ENCODE results near the gene TFEB.

Gene TFEB

DNA sequence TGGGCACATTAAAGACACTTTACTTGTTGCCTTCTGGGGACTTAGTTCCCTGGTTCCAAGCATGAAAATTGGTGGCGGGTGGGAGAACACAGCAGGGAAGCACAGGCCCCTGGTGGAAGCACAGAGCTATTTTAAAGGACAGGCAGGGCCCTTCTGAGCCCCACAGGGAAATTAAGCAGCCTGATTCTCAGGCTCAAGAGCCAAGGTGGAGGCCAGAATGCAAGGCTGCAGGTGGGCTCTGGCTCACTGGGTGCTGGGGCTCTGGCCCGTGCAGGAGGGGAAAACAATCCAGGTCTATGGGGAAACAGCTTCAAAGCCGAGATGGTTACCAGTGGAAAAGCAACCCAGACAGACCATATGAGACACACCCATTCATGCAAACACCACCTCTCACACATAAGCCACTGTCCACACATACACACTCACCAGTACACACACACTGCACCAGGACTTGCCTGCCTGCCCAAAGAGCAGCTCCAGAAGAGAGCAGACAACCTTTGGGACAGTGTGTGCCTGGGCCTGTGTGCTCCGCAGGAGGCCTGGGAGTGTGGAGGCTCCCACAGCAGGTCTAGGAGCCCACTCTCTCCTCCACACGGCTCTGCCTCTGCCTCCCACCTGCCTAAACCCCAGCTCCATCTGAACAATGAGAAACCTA is 30.6 kb downstream of the TFEB start:
- no peak for DNase-seq

GRCh38 chr6:41704028-41704427 is 31.4 kb downstream of the TFEB start:
- no peak for DNase-seq

GRCh38 chr6:41702771-41703494 is 32.5 kb downstream of the TFEB start:
- DNase-seq, result no peak

DNA sequence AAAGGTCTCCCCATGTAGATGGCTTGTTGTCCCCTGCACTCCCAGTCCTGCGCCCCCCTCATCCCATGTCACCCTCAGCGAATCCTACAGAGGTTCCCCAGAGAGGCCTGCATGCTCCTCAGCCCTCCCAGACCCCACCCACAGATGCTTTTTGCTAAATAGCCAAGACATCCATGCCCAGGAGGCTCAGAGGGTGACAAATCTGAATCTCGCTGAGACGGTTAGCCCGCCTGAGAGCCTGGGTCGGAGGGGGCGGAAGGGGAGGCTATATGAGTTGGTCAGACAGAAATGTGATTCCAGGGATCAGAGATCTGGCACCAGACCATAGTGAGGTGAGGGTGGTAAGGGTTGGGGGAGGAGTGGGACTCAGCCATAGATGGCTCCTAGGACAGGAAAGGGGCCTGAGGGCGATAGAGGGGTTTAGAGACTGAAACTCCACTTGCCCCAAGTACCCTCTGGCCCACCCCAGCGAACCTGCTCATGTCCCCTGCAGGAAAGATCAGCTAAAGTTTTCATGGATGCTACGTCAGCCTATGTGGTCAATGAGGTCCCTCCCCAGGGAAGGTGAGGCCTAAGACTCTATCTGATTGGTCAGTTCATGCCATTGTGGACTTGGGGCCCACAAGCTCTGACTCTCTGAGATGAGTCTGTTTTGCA is 33.2 kb downstream of the TFEB start:
- DNase-seq, result no peak

GRCh38 chr6:41700463-41701347 is 34.7 kb downstream of the TFEB start:
- DNase-seq, result no peak

DNA sequence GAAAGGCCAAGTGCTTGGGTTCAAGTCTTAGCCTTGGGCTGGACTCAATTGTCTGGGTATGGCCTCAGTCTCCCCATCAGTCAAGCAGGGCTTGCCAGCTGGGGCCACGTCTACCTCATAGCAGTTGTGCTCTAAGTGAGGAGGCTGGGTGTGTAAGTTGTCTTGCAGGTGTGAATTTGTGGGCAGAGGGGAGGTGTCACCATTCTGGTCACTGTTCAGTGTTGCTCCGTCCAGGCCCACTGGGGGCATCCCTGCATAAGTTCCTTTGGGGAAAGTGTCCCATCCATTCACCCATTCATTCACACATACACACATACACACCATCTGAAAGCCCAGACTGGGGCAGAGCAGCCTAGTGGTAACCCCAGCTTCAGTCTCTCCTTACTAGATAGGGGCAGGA is 36.3 kb downstream of the TFEB start:
- DNase-seq, result no peak

GRCh38 chr6:41697861-41698781 is 37.3 kb downstream of the TFEB start:
- DNase-seq, result no peak

DNA sequence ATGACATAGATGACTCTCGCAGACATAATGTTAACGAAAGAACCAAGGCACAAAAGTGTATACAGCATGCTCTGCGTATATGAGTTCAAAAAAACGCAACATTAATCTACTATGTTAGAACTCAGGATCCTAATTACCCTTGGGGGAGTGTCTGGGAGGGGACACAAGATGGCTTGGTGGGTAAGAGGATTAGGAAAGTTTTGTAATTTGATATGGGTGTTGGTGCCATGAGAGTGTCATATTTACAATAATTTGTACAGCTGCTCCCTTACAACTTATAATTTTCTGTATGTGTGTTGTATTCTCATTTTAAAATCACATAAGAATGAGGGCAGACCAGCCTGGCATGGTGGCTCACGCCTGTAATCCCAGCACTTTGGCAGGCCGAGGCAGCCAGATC is 38.6 kb downstream of the TFEB start:
- no peak for DNase-seq

DNA sequence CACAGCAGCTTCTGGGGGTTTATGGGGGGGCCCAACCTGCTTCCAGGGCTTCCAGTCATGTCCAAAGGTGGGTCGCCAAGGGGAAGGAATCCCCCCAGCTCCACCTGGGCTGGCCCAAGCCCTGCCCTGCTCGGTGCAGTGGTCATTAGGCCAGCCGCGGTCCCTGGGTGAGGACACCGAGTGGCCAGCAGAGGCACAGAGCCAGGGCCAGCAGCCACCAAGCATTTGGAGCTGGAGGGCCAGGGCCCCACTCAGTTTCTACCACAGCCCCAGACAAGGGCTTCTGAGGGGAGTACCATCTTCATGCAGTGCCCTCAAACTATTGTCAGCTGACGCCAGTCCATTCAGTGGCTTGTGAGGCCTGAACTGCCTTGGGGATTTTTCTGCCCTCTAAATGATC is 39.6 kb downstream of the TFEB start:
- no peak for DNase-seq

DNA sequence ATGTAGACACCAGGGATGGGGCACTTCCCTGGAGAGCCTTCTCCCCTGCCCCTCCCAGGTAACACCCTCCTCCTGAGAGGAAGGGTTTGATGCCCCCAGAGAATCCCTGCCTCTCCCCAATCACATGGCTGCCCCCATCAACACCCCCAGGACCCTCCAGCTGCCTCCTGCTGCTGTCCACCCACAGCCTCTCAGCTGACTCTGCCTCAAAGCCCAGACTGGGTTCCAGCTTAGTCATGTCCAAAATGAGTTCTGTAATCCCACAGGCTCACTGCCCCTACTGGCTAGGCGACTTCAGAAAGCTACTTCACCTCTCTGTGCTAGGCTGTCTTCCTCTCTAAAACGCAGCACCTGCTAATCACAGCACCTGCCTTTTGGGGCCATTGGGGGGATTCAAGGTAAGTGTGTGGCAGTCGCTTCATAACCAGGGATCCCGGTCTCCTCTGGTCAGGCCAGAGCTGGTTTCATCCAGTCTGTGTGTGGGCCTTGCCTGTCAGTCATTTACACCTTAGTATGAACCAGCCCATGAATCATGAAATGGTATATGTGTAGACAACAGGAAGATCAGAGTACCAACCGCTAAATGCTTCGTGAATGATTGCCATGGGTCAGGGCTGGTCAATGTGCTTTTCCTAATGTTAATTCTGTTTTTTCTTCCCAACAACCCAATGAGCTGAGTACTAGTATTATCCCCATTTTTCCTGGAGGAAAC is 40.4 kb downstream of the TFEB start:
- no peak for DNase-seq

- no peak for DNase-seq
These were observed 41.8 kb downstream of the TFEB start for GRCh38 chr6:41693281-41694240.

GRCh38 chr6:41692730-41693129 is 42.7 kb downstream of the TFEB start:
- DNase-seq, result no peak

- no peak for DNase-seq
These were observed 43.2 kb downstream of the TFEB start for GRCh38 chr6:41692080-41692675.

DNA sequence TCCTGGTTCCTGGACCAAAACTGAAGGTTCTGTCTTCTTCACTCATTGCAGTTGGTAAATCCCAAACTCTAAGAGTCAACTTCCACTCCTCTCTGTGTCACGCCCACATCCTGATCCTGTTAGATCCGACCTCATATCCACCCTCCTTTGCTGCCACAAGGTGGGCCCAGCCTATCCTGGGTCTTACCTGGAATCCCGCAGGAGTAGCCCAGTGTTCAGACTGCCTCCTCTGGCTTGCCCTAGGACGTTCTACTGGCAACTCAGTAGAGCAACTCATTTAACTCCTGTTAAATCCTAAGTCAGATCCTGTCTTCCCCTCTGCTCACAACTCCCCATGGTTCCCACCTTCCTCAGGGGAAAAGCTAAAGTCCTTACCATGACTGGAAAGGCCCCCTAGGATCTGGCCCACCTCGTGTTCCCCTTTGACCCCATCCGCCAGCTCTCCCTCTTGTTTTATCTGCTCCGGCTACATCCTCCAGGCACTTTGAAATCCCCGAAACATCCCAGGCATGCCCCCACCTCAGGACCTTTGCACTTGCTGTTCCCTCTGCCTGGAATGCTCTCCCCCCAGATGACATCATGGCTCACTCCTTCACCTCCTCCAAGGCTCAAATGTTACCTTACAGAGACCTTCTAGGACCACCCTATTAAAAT is 43.9 kb downstream of the TFEB start:
- DNase-seq, result no peak

DNA sequence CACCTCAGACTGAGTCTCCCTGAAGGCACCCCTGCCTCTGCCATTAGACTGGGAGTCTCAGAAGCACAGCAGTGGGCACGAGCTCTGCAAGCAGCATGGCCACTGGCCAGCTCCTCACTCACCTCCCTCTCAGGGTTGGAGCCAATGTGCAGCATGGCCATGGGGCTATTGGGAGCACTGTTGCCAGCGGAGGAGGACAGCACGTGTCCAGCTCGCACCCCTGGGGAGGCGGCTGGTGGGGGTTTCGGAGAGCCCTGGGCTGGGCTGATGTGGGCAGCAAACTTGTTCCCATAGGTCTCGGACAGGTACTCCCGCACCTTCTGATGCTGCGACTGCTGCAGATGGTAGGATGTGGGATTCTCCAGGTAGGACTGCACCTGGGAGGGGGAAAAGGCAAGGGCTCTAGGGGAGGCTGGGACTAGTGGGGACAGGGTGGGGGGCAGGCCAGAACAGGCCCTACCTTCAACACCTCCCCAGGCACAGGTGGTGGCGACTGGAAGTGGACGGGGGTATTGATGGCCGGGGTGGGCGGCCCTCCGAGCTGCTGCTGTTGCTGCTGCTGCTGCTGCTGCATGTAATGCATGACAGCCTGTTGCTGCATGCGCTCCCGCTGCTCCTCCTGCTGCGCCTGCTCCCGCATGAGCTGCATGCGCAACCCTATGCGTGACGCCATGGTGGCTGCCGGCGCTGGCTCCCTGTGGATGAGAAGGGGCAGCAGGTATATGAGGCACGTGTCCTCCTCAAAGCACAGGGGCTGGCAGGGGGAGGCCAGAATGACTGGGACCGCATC is 44.7 kb downstream of the TFEB start:
- DNase-seq, result no peak

GRCh38 chr6:41689171-41690008 is 46.0 kb downstream of the TFEB start:
- no peak for DNase-seq

DNA sequence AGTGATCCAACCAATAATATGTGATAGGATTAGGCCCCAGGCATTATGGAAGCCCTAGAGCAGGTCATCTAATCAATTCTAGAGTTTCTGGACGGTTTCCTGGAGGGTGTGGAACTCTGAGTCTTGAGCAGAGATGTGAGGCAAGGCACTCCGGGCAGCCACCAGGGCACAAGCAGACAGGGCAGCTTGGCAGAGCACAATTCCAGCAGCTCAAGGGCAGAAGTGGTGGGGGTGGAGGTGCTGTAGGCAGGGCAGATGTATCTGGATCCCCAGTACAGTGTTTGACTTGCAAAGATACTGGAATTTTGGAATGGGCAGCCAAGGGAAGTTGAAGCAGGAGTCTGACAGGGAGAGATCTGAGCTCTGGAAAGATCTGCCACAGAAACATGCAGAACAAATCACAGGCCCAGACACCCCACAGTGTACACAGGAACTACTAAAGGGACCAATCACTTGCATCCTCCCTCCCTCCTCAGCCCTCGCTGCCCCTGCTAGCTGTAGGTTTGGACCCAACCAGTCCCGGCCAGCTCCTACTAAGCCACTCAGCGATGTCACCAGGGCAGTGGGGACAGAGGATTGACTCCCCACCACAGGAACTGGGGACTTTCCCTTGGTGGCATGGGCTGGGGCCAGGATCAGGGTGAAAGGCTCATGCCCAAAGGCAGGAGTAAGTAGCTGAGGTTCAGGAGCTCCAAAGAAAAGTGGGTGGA is 47.0 kb downstream of the TFEB start:
- DNase-seq, result no peak

Data from NCI-H1092 treated with DMSO at 0.1 percent for 48 hours (cell line).